HFF-Myc (cell line): ENCODE results near the gene BCAS4.

Experiments used
- DNase-seq: peaks from one replicate; pipeline ENCODE4 v3.0.0-alpha.2; 2011; ENCODE audit warnings: low read depth; ENCODE audit errors: extremely low read depth
- H3K4me3 ChIP-seq: replicated peaks from 2 replicates; pipeline ENCODE4 v1.5.1; 2011; ENCODE audit warnings: low read depth, mild to moderate bottlenecking, control low read depth, low read length
- CTCF ChIP-seq: IDR thresholded peaks from 2 replicates; pipeline ENCODE4 v1.5.1; 2012; ENCODE audit warnings: mild to moderate bottlenecking, low read depth, low read length, control low read depth; ENCODE audit errors: missing control alignments

The BCAS4 gene

GRCh38 chr20:50794846-50795634 is at the start of gene BCAS4:
TSS of gene BCAS4 (plus strand) at chr20:50795061. CDS start at chr20:50795084, 23 bp downstream.
- peak; percentile 57 for TF ChIP-seq CTCF
- H3K4me3 ChIP-seq = peak within 1 kb of the TSS; percentile 54
- no peak for DNase-seq

- no peak for DNase-seq
- H3K4me3 ChIP-seq = no peak overlapping the region
- no peak for TF ChIP-seq CTCF
Observed at GRCh38 chr20:50745634-50746137, 49.2 kb upstream of the BCAS4 start.

- no peak overlapping the region for H3K4me3 ChIP-seq
- no peak for DNase-seq
- TF ChIP-seq CTCF = no peak
Observed at GRCh38 chr20:50746138-50746940, 48.5 kb upstream of the BCAS4 start.

GRCh38 chr20:50747275-50747674 is 47.6 kb upstream of the BCAS4 start:
- no peak overlapping the region for H3K4me3 ChIP-seq
- DNase-seq = no peak
- no peak for TF ChIP-seq CTCF

GRCh38 chr20:50750145-50750671 is 44.7 kb upstream of the BCAS4 start:
- TF ChIP-seq CTCF = no peak
- no peak for DNase-seq

GRCh38 chr20:50753152-50753551 is 41.7 kb upstream of the BCAS4 start:
- H3K4me3 ChIP-seq = no peak overlapping the region
- TF ChIP-seq CTCF = no peak
- DNase-seq = no peak

More at GRCh38 chr20:50750145-50750671, 44.7 kb upstream of the BCAS4 start:
- no peak overlapping the region for H3K4me3 ChIP-seq
